ENCODE data around the gene NUP54.

DNA sequence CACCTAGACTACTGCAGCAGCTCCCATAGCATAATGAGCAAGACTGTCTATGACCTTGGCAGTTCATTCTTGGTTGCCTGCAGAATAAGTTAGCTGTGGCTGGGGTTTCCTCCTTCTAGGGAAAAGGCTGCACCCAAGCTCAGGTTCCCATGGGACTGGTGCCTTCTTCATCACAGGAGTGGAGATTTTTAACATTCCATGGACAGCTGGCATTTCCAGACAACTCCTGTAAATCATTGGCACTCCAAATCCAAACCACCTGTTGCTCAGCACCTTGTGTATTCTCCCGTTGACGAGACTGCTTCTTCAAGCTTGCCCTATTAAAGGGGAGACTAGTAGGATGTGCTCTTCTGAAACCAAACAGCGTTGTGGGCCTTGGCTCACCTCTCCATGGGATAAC is 7.8 kb upstream of the NUP54 start:
- TF ChIP-seq, protein P1, sequence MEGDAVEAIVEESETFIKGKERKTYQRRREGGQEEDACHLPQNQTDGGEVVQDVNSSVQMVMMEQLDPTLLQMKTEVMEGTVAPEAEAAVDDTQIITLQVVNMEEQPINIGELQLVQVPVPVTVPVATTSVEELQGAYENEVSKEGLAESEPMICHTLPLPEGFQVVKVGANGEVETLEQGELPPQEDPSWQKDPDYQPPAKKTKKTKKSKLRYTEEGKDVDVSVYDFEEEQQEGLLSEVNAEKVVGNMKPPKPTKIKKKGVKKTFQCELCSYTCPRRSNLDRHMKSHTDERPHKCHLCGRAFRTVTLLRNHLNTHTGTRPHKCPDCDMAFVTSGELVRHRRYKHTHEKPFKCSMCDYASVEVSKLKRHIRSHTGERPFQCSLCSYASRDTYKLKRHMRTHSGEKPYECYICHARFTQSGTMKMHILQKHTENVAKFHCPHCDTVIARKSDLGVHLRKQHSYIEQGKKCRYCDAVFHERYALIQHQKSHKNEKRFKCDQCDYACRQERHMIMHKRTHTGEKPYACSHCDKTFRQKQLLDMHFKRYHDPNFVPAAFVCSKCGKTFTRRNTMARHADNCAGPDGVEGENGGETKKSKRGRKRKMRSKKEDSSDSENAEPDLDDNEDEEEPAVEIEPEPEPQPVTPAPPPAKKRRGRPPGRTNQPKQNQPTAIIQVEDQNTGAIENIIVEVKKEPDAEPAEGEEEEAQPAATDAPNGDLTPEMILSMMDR (IDR thresholded peaks at IDR 0.05; ENCODE audit: insufficient read depth, low read length): no peak
- no peak for TF ChIP-seq GABPA (IDR thresholded peaks at IDR 0.05; ENCODE audit: low read depth)
- no peak for TF ChIP-seq SPI1 (IDR thresholded peaks at IDR 0.05; ENCODE audit: borderline replicate concordance, low read depth)

All from HL-60 (cell line).